Measurements from ENCODE around the gene C2CD3.

The C2CD3 gene

GRCh38 chr11:74204701-74205100 lies 33.9 kb upstream of the C2CD3 start:
- H3K4me3 ChIP-seq (ENCODE audit: low read depth, low read length) = no peak overlapping the region
- TF ChIP-seq, protein P1, sequence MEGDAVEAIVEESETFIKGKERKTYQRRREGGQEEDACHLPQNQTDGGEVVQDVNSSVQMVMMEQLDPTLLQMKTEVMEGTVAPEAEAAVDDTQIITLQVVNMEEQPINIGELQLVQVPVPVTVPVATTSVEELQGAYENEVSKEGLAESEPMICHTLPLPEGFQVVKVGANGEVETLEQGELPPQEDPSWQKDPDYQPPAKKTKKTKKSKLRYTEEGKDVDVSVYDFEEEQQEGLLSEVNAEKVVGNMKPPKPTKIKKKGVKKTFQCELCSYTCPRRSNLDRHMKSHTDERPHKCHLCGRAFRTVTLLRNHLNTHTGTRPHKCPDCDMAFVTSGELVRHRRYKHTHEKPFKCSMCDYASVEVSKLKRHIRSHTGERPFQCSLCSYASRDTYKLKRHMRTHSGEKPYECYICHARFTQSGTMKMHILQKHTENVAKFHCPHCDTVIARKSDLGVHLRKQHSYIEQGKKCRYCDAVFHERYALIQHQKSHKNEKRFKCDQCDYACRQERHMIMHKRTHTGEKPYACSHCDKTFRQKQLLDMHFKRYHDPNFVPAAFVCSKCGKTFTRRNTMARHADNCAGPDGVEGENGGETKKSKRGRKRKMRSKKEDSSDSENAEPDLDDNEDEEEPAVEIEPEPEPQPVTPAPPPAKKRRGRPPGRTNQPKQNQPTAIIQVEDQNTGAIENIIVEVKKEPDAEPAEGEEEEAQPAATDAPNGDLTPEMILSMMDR (IDR thresholded peaks at IDR 0.05; ENCODE audit: low read depth, low read length, missing control alignments) = no peak
- DNase-seq (ENCODE audit: low read depth) = no peak

DNA sequence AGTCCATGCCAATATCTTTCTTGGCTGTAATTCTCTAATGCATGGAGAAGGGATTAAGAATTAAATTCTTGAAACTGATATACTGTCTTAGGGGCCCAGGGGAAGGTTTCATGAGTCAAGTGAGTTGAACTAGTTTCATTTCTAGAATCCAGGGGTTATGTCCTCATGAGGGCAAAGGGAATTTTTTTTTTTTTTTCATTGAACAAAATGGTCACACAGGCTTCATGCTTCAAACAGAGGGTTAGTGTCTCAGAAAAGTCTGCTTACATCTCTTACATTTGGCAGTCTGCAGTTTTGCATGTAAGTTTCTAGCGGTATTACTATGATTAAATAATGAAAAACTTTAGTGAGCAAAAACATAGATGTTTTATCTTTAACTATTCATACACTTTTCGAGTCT lies 33.2 kb upstream of the C2CD3 start:
- TF ChIP-seq, protein P1 (IDR thresholded peaks at IDR 0.05; ENCODE audit: low read depth, low read length, missing control alignments) = no peak
- no peak overlapping the region for H3K4me3 ChIP-seq (ENCODE audit: low read depth, low read length)
- DNase-seq (ENCODE audit: low read depth) = no peak

- DNase-seq (ENCODE audit: low read depth) = no peak
- H3K4me3 ChIP-seq (ENCODE audit: low read depth, low read length) = no peak overlapping the region
- TF ChIP-seq, protein P1 (IDR thresholded peaks at IDR 0.05; ENCODE audit: low read depth, low read length, missing control alignments) = no peak
These were observed 26.1 kb upstream of the C2CD3 start for GRCh38 chr11:74196781-74197486.

DNA sequence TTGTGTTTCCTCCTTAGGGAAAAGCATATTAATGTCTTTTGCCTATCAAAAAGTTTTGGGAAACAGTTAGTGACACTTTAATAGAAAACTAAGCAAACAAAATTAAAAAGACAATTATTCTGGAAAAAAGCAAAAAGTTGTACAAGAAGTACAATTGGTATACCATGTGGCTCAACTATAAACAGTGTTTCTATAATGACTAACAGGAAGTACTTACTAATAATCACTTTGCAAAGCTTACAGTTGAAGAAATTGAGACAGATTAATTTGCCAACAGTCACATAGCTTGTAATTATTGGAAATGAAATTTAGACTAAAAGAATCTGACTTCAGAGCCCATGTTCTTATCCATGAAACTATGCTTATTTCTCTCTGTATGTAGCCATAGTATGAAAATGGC lies 25.0 kb upstream of the C2CD3 start:
- TF ChIP-seq, protein P1 (IDR thresholded peaks at IDR 0.05; ENCODE audit: low read depth, low read length, missing control alignments) = no peak
- DNase-seq (ENCODE audit: low read depth) = no peak
- no peak overlapping the region for H3K4me3 ChIP-seq (ENCODE audit: low read depth, low read length)

- TF ChIP-seq, protein P1 (IDR thresholded peaks at IDR 0.05; ENCODE audit: low read depth, low read length, missing control alignments) = no peak
- no peak overlapping the region for H3K4me3 ChIP-seq (ENCODE audit: low read depth, low read length)
- no peak for DNase-seq (ENCODE audit: low read depth)
These were observed 14.9 kb upstream of the C2CD3 start for GRCh38 chr11:74185695-74186094.

DNA sequence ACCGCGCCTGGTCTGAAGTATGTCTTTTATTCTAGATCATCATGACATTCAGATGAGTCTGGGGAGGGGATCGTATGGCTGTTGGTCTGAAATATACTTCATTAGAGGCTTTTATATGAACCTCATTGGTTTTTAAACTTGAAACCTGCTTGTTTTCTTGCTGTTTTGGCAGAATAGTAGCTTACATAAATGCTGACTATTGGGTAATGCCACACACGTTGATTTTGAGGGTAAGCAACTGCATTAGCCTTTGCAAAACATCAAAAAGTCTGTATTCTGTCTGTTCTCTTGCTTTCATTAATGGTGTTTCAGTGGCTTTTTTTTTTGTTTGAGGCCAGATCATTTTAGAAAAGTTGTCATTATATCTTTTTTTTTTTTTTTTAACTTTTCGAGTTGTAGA lies 14.5 kb upstream of the C2CD3 start:
- TF ChIP-seq, protein P1 (IDR thresholded peaks at IDR 0.05; ENCODE audit: low read depth, low read length, missing control alignments) = no peak
- no peak for DNase-seq (ENCODE audit: low read depth)
- H3K4me3 ChIP-seq (ENCODE audit: low read depth, low read length) = no peak overlapping the region

DNA sequence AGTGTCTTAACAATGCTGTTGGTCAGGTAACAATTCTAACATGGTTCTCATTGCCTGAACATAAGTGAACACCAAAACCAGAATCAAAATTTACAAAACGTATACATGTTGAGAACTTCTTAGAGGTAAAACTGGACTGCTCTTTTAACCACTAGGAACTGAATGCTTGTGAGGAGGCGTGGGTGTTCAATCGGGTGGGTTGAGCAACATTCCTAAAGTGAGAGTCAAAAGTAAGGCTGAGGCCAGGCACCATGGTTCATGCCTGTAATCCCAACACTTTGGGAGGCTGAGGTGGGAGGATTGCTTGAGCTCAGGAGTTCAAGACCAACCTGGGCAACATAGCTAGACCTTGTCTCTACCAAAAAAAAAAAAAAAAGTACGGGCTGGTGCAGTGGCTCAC lies 11.8 kb upstream of the C2CD3 start:
- TF ChIP-seq, protein P1 (IDR thresholded peaks at IDR 0.05; ENCODE audit: low read depth, low read length, missing control alignments) = no peak
- no peak for DNase-seq (ENCODE audit: low read depth)
- no peak overlapping the region for H3K4me3 ChIP-seq (ENCODE audit: low read depth, low read length)
